Stimulated activated CD4-positive, alpha-beta T cell treated with anti-CD3 and anti-CD28 coated beads, Interleukin-1b, Interleukin-23, amount 100 ng/mL, for 4 hours (primary cell): ENCODE measurements around the gene CNOT11.
"Not testable (repeated sequence)": the region's sequence is repeated elsewhere in the genome, so short reads cannot be mapped to it uniquely, and the experiment has no call there.

ENCODE experiments used
- DNase-seq, 2 donors: peaks; one replicate each; pipeline ENCODE4 v3.0.0-alpha.2; 2020; ENCODE audit warnings: low read depth in 2 of 2

Gene CNOT11

DNA sequence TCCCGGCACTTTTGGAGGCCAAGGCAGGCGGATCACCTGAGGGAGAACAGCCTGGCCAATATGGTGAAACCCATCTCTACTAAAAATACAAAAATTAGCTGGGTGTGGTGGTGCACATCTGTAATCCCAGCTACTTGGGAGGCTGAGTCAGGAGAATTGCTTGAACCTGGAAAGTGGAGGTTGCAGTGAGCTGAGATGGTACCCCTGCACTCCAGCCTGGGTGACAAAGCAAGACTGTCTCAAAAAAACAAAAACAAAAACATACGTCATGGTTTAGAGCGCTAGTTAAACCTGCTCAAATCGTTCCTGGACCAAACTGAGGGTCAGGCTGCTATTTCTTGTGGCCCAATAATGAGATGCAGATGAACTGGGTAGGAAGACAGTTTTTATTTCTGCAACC lies 7.2 kb upstream of the CNOT11 start:
- not testable (repeated sequence) for DNase-seq

DNA sequence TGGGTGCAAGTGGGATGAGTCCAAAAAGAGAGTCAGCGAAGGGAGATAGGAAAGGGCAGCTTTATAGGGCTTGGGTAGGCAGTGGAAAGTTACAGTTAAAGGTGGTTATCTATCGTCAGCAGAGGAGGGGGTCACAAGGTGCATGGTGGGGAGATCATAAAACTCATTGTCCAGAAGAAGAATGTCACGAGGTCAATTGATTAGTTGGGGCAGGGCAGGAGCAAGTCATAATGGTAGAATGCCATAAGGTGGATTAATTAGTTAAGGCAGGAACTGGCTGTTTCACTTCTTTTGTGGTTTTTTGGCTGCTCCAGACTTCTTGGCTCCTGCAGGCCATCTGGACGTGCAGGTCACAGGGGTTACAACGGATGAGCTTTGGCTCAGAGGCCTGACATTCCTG lies 3.9 kb upstream of the CNOT11 start:
- not testable (repeated sequence) for DNase-seq

DNA sequence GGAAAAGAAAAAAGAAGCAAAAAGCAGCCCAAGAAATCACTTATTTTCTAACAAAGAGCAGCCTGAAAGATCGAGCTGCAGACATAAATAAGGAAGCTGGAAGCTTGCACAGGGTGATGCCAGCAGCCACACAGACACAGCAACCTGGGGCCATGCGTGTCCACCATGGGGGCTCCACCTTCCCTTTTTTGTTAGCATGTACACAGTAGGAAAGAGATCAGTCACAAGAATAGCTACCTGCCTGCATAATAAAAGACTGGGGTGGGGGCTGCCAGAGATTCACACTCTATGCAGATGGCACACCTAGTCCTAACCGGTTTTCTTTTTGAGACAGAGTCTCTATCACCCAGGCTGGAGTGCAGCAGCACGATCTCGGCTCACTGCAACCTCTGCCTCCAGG lies 2.9 kb upstream of the CNOT11 start:
- no peak for DNase-seq

DNA sequence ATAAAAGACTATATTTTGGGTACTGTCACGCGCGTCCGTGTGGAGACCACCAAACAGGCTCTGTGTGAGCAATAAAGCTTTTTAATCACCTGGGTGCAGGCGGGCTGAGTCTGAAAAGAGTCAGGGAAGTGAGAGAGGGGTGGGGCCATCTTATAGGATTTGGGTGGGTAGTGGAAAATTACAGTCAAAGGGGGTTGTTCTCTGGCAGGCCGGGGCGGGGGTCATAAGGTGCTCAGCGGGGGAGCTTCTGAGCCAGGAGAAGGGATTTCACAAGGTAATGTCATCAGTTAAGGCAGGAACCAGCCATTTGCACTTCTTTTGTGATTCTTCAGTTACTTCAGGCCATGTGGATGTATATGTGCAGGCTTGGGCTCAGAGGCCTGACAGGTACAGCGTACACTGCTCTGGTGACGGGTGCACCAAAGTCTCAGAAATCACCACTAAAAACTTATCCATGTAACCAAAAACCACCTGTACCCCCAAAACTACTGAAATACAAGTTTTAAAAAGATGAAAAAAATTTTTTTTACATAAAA lies 1.4 kb upstream of the CNOT11 start:
- DNase-seq, result not testable (repeated sequence)

DNA sequence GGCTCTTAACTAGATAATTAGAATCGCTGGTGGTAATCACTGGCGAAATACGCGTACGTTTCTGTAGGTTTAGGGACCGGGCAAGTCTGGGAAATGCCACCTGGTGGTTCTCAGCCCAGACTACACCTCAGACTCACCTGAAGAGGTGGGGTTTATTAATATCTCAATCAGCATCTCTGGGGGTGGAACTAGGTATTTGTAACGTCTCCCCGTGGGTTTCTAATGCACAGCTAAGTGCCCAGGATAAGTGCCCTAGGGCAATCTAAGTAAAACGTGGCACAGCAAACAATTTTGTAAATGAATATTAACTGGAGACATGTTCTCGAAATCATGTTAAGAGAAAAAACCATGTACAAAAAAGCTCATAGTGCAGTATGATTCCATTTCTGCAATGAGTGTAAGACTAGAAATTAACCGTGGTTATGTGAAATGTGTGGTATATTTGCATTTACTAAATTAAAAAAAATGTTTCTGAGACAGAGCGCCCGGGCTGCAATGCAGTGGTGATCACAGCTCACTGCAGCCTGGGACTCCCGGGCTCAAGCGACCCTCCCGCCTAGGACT lies 760 bp upstream of the CNOT11 start:
- DNase-seq, result no peak

DNA sequence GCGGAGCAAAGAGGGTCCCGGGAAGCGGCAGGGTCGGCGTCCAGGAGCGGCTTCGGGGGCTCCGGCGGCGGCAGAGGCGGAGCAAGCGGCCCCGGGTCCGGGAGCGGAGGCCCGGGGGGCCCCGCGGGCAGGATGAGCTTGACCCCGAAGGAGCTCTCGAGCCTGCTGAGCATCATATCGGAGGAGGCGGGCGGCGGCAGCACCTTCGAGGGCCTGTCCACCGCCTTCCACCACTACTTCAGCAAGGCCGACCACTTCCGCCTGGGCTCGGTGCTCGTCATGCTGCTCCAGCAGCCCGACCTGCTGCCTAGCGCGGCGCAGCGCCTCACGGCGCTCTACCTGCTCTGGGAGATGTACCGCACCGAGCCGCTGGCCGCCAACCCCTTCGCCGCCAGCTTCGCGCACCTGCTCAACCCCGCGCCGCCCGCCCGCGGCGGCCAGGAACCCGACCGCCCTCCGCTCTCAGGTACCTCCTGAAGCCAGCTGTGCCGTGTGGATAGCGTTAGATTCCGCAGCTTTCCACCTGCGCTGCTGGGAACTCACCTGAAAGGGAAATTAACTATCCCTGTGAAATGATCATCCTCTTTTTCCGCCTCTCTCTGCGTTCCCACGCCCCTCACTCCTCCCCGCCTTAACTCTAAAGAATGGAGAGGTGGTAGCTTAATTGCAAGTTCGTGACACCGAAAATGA lies 472 bp downstream of the CNOT11 start:
- peak; percentile 55 to 59 for DNase-seq

DNA sequence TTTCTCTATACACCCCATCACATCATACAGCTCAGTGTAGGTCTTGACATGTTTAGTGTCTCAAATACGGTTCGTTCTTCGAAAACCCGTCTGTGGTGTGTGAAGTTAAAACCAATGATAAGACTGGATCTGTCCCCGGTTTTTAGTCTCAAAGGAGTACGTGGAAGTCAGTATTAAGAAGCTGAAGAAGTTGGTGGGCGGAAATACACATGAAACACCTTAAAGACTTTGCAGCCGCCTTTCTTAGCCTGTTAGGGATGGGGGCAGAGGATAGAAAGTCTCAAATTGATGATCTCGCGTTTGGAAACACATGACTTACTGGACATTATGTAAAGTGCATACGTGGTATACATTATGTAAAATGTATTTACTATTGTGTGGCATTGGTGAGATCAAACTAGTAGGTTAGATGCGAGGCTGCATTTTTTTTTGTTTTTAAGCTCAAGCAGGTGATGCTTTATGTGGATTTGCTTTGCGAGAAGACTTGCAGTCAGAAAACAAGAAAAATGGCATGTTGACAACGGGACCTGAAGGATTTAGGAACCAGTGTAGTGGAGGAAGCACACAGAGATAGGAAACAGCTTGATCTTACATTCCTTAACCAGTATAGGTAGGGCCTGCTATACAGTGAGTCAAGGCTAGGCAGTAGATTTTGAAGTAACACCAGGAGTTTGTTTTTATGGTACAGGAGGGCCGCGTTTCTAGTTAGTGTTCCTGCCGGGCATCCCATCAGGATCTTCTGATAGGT lies 1.2 kb downstream of the CNOT11 start:
- DNase-seq, result no peak

DNA sequence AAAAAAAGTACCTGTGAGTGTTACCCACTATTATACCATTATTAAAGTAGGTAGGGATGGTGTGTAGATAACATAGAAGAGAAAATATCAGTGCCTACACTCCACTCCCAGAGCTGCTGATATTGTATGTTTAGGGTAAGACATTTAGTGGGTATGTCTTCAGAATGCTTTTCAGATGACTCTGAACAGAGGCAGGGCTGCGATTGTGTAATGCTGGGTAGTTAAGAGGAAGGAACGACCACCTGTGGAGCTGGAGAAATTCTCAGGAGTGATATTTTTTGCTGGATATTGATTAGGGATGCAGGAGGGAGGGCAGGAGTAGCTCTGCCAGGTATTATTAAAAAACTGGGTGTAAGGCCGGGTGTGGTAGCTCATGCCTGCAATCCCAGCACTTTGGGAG lies 2.8 kb downstream of the CNOT11 start:
- no peak for DNase-seq

DNA sequence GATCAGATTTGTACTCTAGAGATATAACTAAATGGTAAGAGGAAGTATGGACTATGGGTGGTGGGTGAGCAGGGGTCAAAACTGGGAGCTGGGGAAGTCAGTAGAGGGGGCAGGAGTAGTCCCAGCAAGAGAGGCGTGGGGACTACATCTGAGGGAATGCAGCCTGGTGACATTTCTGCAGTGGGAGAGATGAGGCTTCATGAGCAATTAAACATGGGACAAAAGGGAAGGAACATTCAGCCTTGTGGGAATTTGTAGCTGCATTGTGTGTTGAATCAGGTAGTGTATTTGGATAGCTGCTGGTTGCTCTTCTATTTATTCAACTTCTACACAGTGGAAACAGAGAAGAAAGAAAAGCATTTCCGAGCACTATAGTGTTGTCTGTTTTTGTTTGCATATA lies 3.6 kb downstream of the CNOT11 start:
- DNase-seq, result no peak

DNA sequence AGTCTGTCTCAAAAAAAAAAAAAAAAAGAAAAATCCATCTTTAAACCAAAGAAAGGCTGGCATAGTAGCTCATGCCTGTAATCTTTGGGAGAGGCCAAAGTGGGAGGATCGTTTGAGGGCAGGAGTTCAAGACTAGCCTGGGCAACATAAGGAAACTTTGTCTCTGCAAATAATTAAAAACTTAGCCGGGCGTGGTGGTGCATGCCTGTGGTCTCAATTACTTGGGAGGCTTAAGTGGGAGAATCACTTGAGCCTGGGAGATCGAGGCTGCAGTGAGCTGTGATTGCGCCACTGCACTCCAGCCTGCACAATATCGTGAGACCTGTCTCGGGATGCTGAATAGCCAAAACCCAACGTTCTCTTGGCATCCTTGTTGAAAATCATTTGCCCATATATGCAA lies 6.1 kb downstream of the CNOT11 start:
- DNase-seq, result no peak

DNA sequence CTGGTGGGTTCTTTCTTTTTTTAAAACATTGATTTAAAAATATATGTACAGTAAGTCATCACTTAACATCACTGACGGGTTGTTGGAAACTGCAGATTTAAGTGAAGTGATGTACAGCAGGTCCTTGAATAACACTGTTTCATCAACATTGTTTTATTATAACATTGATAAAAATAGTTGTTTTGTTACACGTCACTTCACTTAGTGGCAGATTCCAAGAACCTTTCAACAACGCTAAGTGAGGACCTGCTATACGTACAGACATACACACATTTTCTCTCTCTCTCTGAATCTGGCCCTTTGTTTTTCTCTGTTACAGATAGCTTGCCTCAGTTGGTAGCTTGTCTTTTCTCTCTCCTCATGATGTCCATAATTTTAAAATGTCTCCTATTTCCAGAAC lies 9.5 kb downstream of the CNOT11 start:
- DNase-seq, result no peak

DNA sequence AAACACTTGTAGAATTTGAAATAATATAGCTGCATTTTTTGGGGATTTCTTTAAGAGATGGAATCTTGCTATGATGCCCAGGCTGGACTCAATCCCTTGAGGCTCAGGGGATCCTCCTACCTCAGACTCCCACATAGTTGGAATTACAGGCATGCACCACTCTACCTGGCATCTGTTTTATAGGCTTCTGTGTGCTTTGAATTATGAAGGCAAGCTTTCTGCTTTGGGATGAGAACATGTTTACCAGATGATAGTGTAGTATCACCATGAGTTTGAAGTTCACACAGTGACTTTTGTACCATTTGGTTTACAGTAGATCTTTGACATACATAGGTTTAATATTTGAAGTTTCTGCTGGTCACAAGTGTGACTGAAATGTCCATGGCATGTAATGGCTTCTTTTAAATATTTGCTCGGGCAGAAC lies 10.7 kb downstream of the CNOT11 start:
- DNase-seq, result no peak

DNA sequence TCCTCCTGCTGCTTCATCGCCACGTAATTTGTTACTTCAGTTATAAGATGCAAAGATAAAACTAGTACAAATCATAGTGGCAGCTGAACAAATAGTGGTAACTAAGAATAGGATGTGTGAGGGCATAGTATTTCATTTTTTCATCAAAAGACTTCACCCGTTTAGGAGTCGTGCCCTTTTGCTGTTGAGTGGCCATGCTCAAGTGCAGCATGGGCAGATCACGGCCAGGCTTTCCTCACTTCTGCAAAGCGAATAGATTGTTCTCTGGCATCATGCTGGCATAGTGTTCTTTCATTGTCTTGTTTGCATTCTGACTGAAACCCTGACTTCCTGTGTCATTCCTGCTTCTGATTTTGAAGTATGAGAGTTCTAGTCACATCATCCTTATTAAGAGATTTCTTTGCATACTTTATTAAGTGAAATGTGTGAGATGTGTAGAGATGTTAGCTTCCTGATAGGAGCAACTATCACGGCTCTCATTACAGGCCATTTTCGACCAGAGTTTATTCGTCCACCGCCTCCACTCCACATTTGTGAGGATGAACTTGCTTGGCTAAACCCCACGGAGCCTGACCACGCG lies 11.8 kb downstream of the CNOT11 start:
- DNase-seq, result no peak

DNA sequence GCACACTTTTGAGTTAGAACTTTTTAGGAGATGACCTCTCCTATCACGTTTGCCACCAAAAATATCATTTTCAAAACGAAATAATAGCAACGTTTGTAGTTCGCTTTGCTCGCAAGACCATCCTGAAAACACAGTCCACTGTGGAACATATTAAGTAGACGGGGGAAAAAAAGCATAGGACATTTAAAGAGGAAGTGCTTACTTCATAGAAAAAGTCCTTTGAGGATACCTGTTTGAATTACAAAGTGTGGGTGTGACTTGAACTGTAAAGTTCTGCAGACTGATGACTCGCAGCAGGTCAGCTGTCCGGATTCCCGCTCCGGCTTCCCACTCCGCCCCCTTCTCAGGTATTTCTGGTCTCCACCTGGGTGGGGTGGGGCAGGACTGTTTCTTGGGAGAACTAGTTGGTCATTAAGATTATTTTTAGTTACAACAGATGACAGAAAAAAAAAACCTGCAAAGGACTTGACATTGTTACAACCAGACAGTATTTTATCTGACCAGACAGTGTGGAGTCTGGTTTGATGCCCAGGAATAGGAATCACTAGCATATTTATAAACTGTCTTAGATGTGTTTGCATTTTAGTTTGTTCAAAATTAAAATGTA lies 13.3 kb downstream of the CNOT11 start:
- DNase-seq, result no peak

DNA sequence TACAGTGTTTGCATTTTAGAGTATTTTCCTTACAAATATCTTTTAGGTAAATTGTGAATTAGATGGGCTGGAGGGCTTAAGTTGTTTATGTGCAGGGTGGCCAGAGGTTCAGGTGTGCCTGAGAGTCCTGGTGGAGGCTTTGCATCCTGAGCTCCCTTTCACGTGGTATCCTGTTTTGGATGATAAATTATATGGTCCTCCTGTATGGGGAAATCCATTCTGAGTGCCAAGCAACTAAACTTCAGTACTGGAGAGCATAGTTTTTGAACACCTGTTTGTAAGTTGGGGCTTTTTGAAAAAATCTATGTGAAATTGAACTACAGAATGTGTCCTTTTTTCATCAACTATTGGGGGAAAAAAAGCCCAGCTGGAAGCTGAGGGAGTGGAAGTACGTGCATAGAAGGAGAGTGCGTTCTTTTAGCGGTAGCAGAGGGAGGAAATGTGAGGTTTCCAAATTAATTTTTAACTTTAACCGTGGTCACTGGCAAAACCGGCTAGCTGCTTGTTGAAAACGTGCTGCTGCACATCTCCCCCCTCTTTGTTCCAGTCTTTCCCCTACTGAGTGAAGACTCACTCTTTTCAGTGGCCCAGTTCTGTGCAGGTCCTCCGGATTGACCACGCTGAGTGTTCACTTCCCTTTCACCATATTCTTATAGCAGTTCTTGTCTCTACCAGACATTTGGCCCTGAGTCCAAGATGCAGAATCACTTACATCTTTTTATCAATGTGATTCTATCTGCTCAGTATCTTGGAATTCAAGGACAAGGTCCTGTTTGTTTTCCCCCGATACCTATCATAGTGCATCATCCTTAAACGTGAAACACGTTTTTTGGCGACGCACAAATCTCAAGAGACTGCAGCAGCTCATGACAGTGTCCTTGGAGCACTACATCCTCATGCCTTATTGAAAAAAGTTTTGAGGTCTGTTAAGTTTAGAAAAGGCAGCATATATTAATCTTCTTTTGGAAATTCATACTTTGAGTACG lies 15.3 kb downstream of the CNOT11 start:
- DNase-seq, result no peak

DNA sequence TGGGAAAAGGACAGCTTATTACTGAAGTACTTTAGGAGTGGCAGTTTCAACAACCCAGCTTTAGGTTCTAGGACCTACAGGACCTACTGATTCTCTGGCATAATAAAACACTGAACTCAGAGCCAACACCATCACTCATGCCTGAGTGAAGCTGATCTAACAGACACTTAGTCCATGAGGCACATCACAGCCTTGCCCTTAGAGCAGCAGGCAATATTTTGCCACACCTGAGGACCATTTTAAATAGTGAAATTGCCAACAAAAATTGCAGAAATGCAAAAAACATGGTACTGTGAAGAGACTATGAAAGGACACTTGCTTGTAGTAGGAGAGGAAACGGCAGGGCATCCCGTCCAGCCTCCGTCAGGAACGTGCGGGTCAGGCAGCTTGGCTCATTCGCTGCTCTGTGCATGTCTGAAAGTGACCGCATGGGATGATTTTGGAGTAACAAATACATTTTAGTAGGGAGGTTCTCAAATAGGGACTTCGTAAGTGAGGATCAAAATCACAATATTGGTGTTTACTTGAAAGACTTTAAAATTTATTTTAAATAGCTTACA lies 18.1 kb downstream of the CNOT11 start:
- no peak for DNase-seq

DNA sequence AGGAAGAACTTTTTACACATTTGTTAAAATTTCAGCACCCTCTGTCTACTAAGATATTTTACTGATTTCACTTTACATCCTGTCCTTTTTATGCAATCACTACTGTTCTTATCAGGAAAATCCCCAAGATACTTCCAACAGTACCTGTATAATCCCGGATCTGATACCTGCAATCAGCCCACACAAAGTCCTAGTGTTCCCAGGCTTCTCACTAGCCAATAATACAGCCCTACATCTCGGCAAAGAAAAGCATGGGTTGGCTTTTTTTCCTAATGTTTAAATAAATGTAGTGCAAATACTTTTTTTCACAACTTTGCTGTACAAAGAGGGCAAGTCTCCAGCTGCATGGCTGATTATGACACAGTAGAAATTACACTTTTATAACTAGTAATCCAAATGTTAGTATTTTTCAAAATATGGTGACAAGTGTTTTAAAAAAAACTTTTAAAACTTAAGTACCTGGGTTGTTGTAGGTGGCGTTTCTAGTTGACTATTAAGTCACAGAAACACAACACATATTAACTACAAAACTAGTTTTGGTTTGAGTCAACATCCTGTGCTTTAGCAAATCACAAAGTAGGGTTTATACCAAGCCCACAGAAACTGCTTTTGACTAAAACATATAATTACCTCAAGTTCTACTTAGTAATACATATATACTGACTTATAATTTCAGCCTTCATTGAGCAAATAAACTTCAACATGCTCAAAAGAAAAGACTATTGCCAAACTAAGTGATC lies 19.5 kb downstream of the CNOT11 start:
- DNase-seq, result no peak

DNA sequence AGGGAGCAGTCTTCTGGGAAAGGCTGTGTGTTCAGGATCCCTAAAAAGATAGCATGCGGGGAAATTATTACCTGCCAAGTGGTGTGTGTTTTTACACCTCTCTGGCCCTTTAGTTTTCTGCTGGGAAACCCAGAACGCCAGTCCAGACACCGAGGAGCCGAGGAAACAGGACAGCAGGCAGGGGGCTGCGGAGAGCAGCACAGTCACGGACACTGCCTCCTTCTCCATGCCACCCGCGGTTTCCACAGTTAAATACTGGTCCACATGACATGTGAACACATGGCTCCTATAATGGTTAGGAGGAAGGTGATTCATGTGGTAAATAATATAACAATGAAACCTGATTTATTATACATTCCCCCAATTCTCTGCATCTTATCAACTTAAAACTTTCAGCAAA lies 20.4 kb downstream of the CNOT11 start:
- no peak for DNase-seq

DNA sequence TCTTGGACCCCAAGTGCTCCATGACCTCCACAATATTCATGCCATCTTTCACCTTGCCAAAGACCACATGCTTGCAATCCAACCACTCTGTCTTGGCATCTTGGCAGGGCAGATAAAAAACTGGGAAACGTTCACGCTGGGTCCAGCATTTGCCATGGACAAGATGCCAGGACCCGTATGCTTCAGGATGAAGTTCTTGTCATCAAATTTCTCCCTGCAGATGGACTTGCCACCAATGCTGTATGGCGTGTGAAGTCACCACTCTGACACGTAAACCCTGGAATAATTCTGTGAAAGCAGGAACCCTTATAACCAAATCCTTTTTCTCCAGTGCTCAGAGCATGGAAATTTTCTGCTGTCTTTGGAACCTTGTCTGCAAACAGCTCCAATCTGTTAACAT lies 21.5 kb downstream of the CNOT11 start:
- no peak for DNase-seq

DNA sequence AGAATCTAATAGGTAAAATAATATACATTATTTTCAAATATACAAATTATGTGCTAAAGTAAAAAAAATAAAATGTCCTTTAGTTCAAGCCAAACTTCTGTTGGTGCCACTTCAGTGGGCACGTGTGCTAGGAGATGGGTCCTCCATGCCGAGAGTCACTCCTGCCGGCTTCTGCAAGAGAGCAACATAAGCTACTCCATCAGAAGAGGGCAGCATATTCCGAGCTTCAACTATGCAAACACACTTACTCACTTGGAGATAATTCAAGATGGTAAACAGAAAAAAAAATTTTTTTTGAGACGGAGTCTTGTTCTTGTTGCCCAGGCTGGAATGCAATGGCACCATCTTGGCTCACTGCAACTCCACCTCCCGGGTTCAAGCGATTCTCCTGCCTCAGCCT lies 24.4 kb downstream of the CNOT11 start:
- no peak for DNase-seq
